Type B pancreatic cell (in vitro differentiated cells): ENCODE data around the gene SHC3. TPM values are rescaled to one million over a fixed set of nuclear protein-coding genes. Genes with fewer than 3 reads are reported as not detected.
A peak's percentile ranks its signal among the peaks of the same experiment; 100 is the strongest.

ENCODE experiments used
- DNase-seq: peaks from one replicate; pipeline ENCODE4 v3.0.0; 2021; ENCODE audit warnings: mixed read lengths; ENCODE audit not compliant: unreplicated experiment; ENCODE audit errors: extremely low spot score
- H3K27ac Mint-ChIP-seq: 2 replicates; pipeline ENCODE4 v1.8.0; 2021; ENCODE audit warnings: mild to moderate bottlenecking, mixed read lengths
- H3K27me3 Mint-ChIP-seq: 2 replicates; pipeline ENCODE4 v1.8.0; 2021; ENCODE audit warnings: mixed read lengths
- H3K36me3 Mint-ChIP-seq: 2 replicates; pipeline ENCODE4 v1.8.0; 2021; ENCODE audit warnings: mixed read lengths
- H3K4me1 Mint-ChIP-seq: one replicate; pipeline ENCODE4 v1.8.0; 2021; ENCODE audit warnings: mixed read lengths; ENCODE audit not compliant: unreplicated experiment
- H3K4me3 Mint-ChIP-seq: 2 replicates; pipeline ENCODE4 v1.8.0; 2021; ENCODE audit warnings: mild to moderate bottlenecking, mixed read lengths
- H3K9me3 Mint-ChIP-seq: 2 replicates; pipeline ENCODE4 v1.8.0; 2021; ENCODE audit warnings: mixed read lengths
- CTCF ChIP-seq: fragments of 200-600 bp; sonication (generic); conservative IDR thresholded peaks from 2 replicates; pipeline ENCODE4 v1.5.0; 2021; ENCODE audit warnings: antibody characterized with exemption, mild to moderate bottlenecking
- total RNA-seq: library from RNA; stranded (reverse); gene quantifications from 2 replicates; pipeline ENCODE4 v1.2.1, GENCODE V29; 2021; ENCODE audit warnings: low replicate concordance

Gene SHC3
- total RNA-seq, 1 donor from 2014 or later: 5.3 TPM

- Mint-ChIP-seq H3K4me1 (peaks cover 7% of the 10 kb centered on the region), H3K27ac (no peak overlapping the region)
Observed at GRCh38 chr9:88978034-88978433, 200.6 kb downstream of the SHC3 start.

GRCh38 chr9:88976890-88977257, 201.7 kb downstream of the SHC3 start:
- Mint-ChIP-seq H3K9me3 (no peaks in the 10 kb centered on the region), H3K27me3 (peaks cover 8% of the 10 kb centered on the region), H3K4me3 (no peak overlapping the region), H3K36me3 (no peaks in the 10 kb centered on the region), H3K27ac (no peak overlapping the region), H3K4me1 (peaks cover 7% of the 10 kb centered on the region)
- TF ChIP-seq CTCF: no peak
- DNase-seq: peak; percentile 31

More at GRCh38 chr9:88978034-88978433, 200.6 kb downstream of the SHC3 start:
- TF ChIP-seq CTCF: no peak
- Mint-ChIP-seq H3K27me3 (peaks cover 8% of the 10 kb centered on the region), H3K36me3 (no peaks in the 10 kb centered on the region), H3K4me3 (no peak overlapping the region), H3K9me3 (peaks cover 4% of the 10 kb centered on the region)
- DNase-seq: no peak

- DNase-seq: peak; percentile 42
- H3K4me1 Mint-ChIP-seq: peaks cover 7% of the 10 kb centered on the region
- H3K4me3 Mint-ChIP-seq: no peak overlapping the region
- TF ChIP-seq CTCF: no peak
- no peak overlapping the region for H3K27ac Mint-ChIP-seq
- H3K27me3 Mint-ChIP-seq: peaks cover 8% of the 10 kb centered on the region
- no peaks in the 10 kb centered on the region for H3K36me3 Mint-ChIP-seq
- no peaks in the 10 kb centered on the region for H3K9me3 Mint-ChIP-seq
Observed at GRCh38 chr9:88975966-88976889, 202.4 kb downstream of the SHC3 start.

DNA sequence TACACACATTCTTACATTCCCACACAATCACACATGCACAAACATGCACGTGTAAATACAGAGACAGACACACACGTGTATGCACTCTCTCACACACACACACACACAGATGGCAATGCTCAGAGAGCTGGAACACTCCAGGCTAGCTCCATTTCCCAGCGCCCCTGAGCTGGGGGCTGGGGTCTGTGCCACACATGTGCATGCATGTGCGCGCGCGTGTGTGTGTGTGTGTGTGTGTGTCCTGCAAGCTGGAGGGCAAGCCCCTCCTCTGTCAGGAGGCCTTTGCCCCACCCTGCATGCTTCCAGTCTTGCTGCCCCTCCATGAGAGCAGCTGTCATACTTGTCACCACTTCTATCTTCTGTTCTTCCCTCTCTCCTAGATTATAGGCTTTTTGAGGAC, 204.0 kb downstream of the SHC3 start:
- peak; percentile 53 for DNase-seq
- no peaks in the 10 kb centered on the region for H3K36me3 Mint-ChIP-seq
- TF ChIP-seq CTCF: no peak
- H3K27me3 Mint-ChIP-seq: peaks cover 8% of the 10 kb centered on the region
- H3K27ac Mint-ChIP-seq: no peak overlapping the region
- H3K4me1 Mint-ChIP-seq: peaks cover 9% of the 10 kb centered on the region
- H3K9me3 Mint-ChIP-seq: no peaks in the 10 kb centered on the region
- no peak overlapping the region for H3K4me3 Mint-ChIP-seq

- H3K4me3 Mint-ChIP-seq: no peak overlapping the region
- no peak overlapping the region for H3K27ac Mint-ChIP-seq
- peak; percentile 53 for DNase-seq
- H3K36me3 Mint-ChIP-seq: no peaks in the 10 kb centered on the region
- no peak for TF ChIP-seq CTCF
- peaks cover 15% of the 10 kb centered on the region for H3K4me1 Mint-ChIP-seq
- no peaks in the 10 kb centered on the region for H3K9me3 Mint-ChIP-seq
- peaks cover 8% of the 10 kb centered on the region for H3K27me3 Mint-ChIP-seq
Observed at GRCh38 chr9:88973281-88974045, 205.2 kb downstream of the SHC3 start.
